ENCODE measurements around the gene ZNF518A. TPM values are rescaled to one million over a fixed set of nuclear protein-coding genes. Genes with fewer than 3 reads are reported as not detected.

The ZNF518A gene
- 10 to 100 TPM; 34.3 to 51.3 (median 48.0) TPM for polyA plus RNA-seq (ENCODE audit: insufficient read length in 3 of 3)
- long read RNA-seq, donor 1, partial matches to known transcripts = 10 of 10 reads
- long read RNA-seq, donor 1, other reads (novel, unspliced or antisense) = 0 of 10 reads
- long read RNA-seq, donor 2, full-length matches to known transcripts = 1 of 6 reads
- long read RNA-seq, donor 2, partial matches to known transcripts = 5 of 6 reads
- long read RNA-seq, donor 2, other reads (novel, unspliced or antisense) = 0 of 6 reads
- long read RNA-seq, donor 3, full-length matches to known transcripts = 1 of 26 reads
- long read RNA-seq, donor 3, partial matches to known transcripts = 17 of 26 reads
- long read RNA-seq, donor 3, other reads (novel, unspliced or antisense) = 8 of 26 reads
- long read RNA-seq, donor 4, full-length matches to known transcripts = 3 of 15 reads
- long read RNA-seq, donor 4, partial matches to known transcripts = 12 of 15 reads
- long read RNA-seq, donor 4, other reads (novel, unspliced or antisense) = 0 of 15 reads
- long read RNA-seq, donor 5 = 0 reads
- long read RNA-seq, donor 6, full-length matches to known transcripts = 3 of 20 reads
- long read RNA-seq, donor 6, partial matches to known transcripts = 17 of 20 reads
- long read RNA-seq, donor 6, other reads (novel, unspliced or antisense) = 0 of 20 reads
- long read RNA-seq, donor 7, full-length matches to known transcripts = 1 of 1 reads
- long read RNA-seq, donor 7, partial matches to known transcripts = 0 of 1 reads
- long read RNA-seq, donor 7, other reads (novel, unspliced or antisense) = 0 of 1 reads
- long read RNA-seq, donor 8, full-length matches to known transcripts = 4 of 36 reads
- long read RNA-seq, donor 8, partial matches to known transcripts = 21 of 36 reads
- long read RNA-seq, donor 8, other reads (novel, unspliced or antisense) = 11 of 36 reads
- long read RNA-seq, donor 9, full-length matches to known transcripts = 2 of 13 reads
- long read RNA-seq, donor 9, partial matches to known transcripts = 11 of 13 reads
- long read RNA-seq, donor 9, other reads (novel, unspliced or antisense) = 0 of 13 reads
- long read RNA-seq, donor 10, partial matches to known transcripts = 20 of 26 reads
- long read RNA-seq, donor 10, other reads (novel, unspliced or antisense) = 6 of 26 reads
- long read RNA-seq, donor 11, full-length matches to known transcripts = 1 of 1 reads
- long read RNA-seq, donor 11, partial matches to known transcripts = 0 of 1 reads
- long read RNA-seq, donor 11, other reads (novel, unspliced or antisense) = 0 of 1 reads
- long read RNA-seq, donor 12, partial matches to known transcripts = 6 of 12 reads
- long read RNA-seq, donor 12, other reads (novel, unspliced or antisense) = 6 of 12 reads
- long read RNA-seq, donor 13 = 0 reads
- long read RNA-seq, donor 14, partial matches to known transcripts = 9 of 14 reads
- long read RNA-seq, donor 14, other reads (novel, unspliced or antisense) = 5 of 14 reads
- long read RNA-seq, donor 15, full-length matches to known transcripts = 1 of 6 reads
- long read RNA-seq, donor 15, partial matches to known transcripts = 5 of 6 reads
- long read RNA-seq, donor 15, other reads (novel, unspliced or antisense) = 0 of 6 reads
- long read RNA-seq, donor 16, full-length matches to known transcripts = 1 of 50 reads
- long read RNA-seq, donor 16, partial matches to known transcripts = 49 of 50 reads
- long read RNA-seq, donor 16, other reads (novel, unspliced or antisense) = 0 of 50 reads

GRCh38 chr10:96129387-96130325 lies at the start of gene ZNF518A:
Gene ZNF518A, plus strand, starts transcription at chr10:96130297. Its CDS starts 26,026 bp downstream, at chr10:96156323.
- peak in 10 of 11 donors; percentile 94 to 97 (median 95) for DNase-seq (ENCODE audit: extremely low read depth in 1 of 11, low read depth in 9 of 11, low spot score in 4 of 11)

GRCh38 chr10:96082153-96082552 lies 47.9 kb upstream of the ZNF518A start:
- no peak for DNase-seq (ENCODE audit: extremely low read depth in 1 of 11, low read depth in 9 of 11, low spot score in 4 of 11)

GRCh38 chr10:96082748-96083147 lies 47.3 kb upstream of the ZNF518A start:
- no peak for DNase-seq (ENCODE audit: extremely low read depth in 1 of 11, low read depth in 9 of 11, low spot score in 4 of 11)

- DNase-seq (ENCODE audit: extremely low read depth in 1 of 11, low read depth in 9 of 11, low spot score in 4 of 11) = peak in 3 of 11 donors; percentile 5 to 11 (median 7)
These were observed 41.0 kb upstream of the ZNF518A start for GRCh38 chr10:96089116-96089515.

- peak; percentile 92 to 98 (median 94) for DNase-seq (ENCODE audit: extremely low read depth in 1 of 11, low read depth in 9 of 11, low spot score in 4 of 11)
These were observed 40.2 kb upstream of the ZNF518A start for GRCh38 chr10:96089670-96090462.

GRCh38 chr10:96090463-96090800 lies 39.7 kb upstream of the ZNF518A start:
- DNase-seq (ENCODE audit: extremely low read depth in 1 of 11, low read depth in 9 of 11, low spot score in 4 of 11) = no peak

- DNase-seq (ENCODE audit: extremely low read depth in 1 of 11, low read depth in 9 of 11, low spot score in 4 of 11) = no peak
These were observed 36.9 kb upstream of the ZNF518A start for GRCh38 chr10:96092999-96093767.

GRCh38 chr10:96093948-96094347 lies 36.1 kb upstream of the ZNF518A start:
- no peak for DNase-seq (ENCODE audit: extremely low read depth in 1 of 11, low read depth in 9 of 11, low spot score in 4 of 11)

GRCh38 chr10:96096958-96097357 lies 33.1 kb upstream of the ZNF518A start:
- no peak for DNase-seq (ENCODE audit: extremely low read depth in 1 of 11, low read depth in 9 of 11, low spot score in 4 of 11)

- no peak for DNase-seq (ENCODE audit: extremely low read depth in 1 of 11, low read depth in 9 of 11, low spot score in 4 of 11)
These were observed 32.2 kb upstream of the ZNF518A start for GRCh38 chr10:96097865-96098264.

- no peak for DNase-seq (ENCODE audit: extremely low read depth in 1 of 11, low read depth in 9 of 11, low spot score in 4 of 11)
These were observed 22.5 kb upstream of the ZNF518A start for GRCh38 chr10:96107623-96108038.

- no peak for DNase-seq (ENCODE audit: extremely low read depth in 1 of 11, low read depth in 9 of 11, low spot score in 4 of 11)
These were observed 17.6 kb upstream of the ZNF518A start for GRCh38 chr10:96112531-96112930.

GRCh38 chr10:96118604-96119450 lies 11.3 kb upstream of the ZNF518A start:
- no peak for DNase-seq (ENCODE audit: extremely low read depth in 1 of 11, low read depth in 9 of 11, low spot score in 4 of 11)

GRCh38 chr10:96122824-96123223 lies 7.3 kb upstream of the ZNF518A start:
- DNase-seq (ENCODE audit: extremely low read depth in 1 of 11, low read depth in 9 of 11, low spot score in 4 of 11) = no peak
